Spinal cord (tissue), 10 donors: ENCODE results near the gene SORBS1. TPM values are rescaled to one million over a fixed set of nuclear protein-coding genes. Genes with fewer than 3 reads are reported as not detected.

Experiments used
- DNase-seq, 6 donors: peaks; one replicate each; pipeline versions ENCODE4 v3.0.0 to v3.0.0-alpha.2; 2013 to 2015; ENCODE audit warnings: low spot score in 6 of 6, low read depth in 4 of 6
- H3K27ac ChIP-seq: one replicate; pipeline ENCODE4 v1.5.1; 2013; ENCODE audit warnings: low read depth, low read length, control low read depth
- H3K27me3 ChIP-seq: one replicate; pipeline ENCODE4 v1.6.1; 2013; ENCODE audit warnings: low read length; ENCODE audit not compliant: control insufficient read depth, insufficient read depth
- H3K36me3 ChIP-seq: one replicate; pipeline ENCODE4 v1.6.1; 2013; ENCODE audit warnings: low read length; ENCODE audit not compliant: control insufficient read depth, insufficient read depth
- H3K4me1 ChIP-seq: one replicate; pipeline ENCODE4 v1.6.1; 2013; ENCODE audit warnings: low read length; ENCODE audit not compliant: control insufficient read depth, insufficient read depth
- H3K4me3 ChIP-seq: one replicate; pipeline ENCODE4 v1.5.1; 2013; ENCODE audit warnings: low read depth, low read length, control low read depth
- H3K9me3 ChIP-seq: one replicate; pipeline ENCODE4 v1.6.1; 2013; ENCODE audit warnings: low read length; ENCODE audit not compliant: control insufficient read depth, insufficient read depth
- WGBS: methylation state at CpG from one replicate; pipeline ENCODE4 v1.1.5; 2013; ENCODE audit warnings: missing lambda C conversion rate; ENCODE audit not compliant: insufficient coverage; 5-methylcytosine and 5-hydroxymethylcytosine counted together
- polyA plus RNA-seq, 2 donors: library from polyadenylated mRNA; unstranded; fragments of 120-200 nt; gene quantifications; one replicate each; pipeline ENCODE4 v1.2.1, GENCODE V29; 2013; ENCODE audit not compliant: insufficient read length in 2 of 2
- total RNA-seq, 2 donors: library from RNA; depleted of rRNA in 1 of 2; stranded (reverse); fragments of 120-200 nt in 1 of 2; fragments of >200 nt in 1 of 2; gene quantifications; one replicate each; pipeline versions ENCODE4 v1.2.3 to v1.2.4, GENCODE V29; 2013 to 2014
- donor health status: healthy.

SORBS1 gene
- total and polyA plus RNA-seq, 4 donors = 95.1 to 129 (median 100.0) TPM

DNA sequence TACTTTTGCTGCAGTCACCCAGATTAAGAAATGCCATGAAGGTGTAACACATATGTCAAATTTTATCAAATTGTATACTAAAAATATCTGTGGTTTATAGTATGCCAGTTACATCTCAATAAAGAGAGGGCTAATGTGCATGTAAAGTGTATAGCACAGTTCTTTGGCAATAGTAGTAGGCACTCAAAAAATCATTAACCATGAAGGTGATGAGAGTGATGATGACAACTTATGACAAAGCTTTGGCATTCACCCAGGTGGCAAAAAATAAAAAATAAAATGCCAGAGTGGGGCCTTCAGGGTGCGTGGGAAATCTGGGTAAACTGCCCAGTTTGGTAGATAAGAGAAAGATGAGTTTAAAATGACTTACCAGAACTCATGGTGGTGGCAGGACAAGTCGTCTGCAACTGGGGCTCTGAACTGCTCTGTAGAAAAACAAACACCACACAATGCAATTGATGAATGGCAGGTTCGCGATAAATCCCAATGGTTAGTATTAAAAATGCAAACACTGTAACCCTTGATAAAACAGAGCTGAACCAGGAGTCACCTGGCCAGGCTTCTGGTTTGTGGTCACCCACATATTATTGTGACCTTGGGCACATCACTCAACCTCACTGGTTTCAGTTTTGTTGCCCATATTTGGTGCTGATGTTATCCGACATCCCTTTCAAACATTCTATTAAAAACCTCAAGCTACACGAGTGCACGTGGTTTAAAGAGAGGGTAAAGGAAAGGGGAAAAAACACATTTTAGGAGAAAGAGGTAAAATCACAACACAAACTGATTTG is 120.2 kb downstream of the SORBS1 start:
- H3K27ac ChIP-seq = no peak overlapping the region
- H3K4me3 ChIP-seq = no peak overlapping the region
- WGBS = 83% methylated on average over 3 of the region's 7 CpGs
- DNase-seq = no peak
- H3K4me1 ChIP-seq = peaks cover 9% of the 10 kb centered on the region
- no peaks in the 10 kb centered on the region for H3K27me3 ChIP-seq
- peaks cover 12% of the 10 kb centered on the region for H3K36me3 ChIP-seq
- H3K9me3 ChIP-seq = no peaks in the 10 kb centered on the region

GRCh38 chr10:95440038-95440725 is 121.0 kb downstream of the SORBS1 start:
- Histone ChIP-seq H3K27me3 (no peaks in the 10 kb centered on the region), H3K27ac (no peak overlapping the region), H3K36me3 (peaks cover 19% of the 10 kb centered on the region), H3K4me1 (peaks cover 11% of the 10 kb centered on the region), H3K4me3 (no peak overlapping the region), H3K9me3 (no peaks in the 10 kb centered on the region)
- 100% methylated on average over 4 of the region's 6 CpGs for whole genome bisulfite sequencing
- no peak for DNase-seq

- H3K27ac ChIP-seq = no peak overlapping the region
- H3K27me3 ChIP-seq = no peaks in the 10 kb centered on the region
- no peak for DNase-seq
- H3K36me3 ChIP-seq = peaks cover 19% of the 10 kb centered on the region
- H3K9me3 ChIP-seq = no peaks in the 10 kb centered on the region
- no peak overlapping the region for H3K4me3 ChIP-seq
- WGBS = 100% methylated on average over 1 of the region's 2 CpGs
- peaks cover 21% of the 10 kb centered on the region for H3K4me1 ChIP-seq
These were observed 122.4 kb downstream of the SORBS1 start for GRCh38 chr10:95438781-95439180.

DNA sequence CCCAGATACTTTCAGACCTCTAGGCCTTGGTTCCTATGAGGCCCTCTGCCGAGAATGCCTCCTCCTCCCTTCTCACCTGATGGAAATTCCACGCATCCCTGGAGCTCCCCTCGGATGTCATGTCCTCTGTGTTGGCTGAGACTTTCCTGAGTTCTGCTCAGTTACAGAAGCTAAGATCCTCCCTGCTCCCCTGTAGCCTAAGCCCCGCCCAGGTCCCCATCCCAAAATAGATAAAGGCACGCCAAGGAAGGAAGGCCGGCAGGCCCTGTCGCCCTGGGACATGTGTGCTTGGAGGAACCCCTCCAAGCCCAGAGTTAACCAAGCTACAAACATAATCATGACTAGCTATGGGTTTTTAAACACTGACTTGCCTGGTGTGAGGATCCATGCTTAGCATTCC is 123.5 kb downstream of the SORBS1 start:
- no peak overlapping the region for H3K27ac ChIP-seq
- H3K36me3 ChIP-seq = peaks cover 19% of the 10 kb centered on the region
- H3K27me3 ChIP-seq = no peaks in the 10 kb centered on the region
- no peaks in the 10 kb centered on the region for H3K9me3 ChIP-seq
- DNase-seq = no peak
- H3K4me1 ChIP-seq = peaks cover 29% of the 10 kb centered on the region
- no peak overlapping the region for H3K4me3 ChIP-seq
- 89% methylated on average over 3 of the region's 7 CpGs for WGBS

DNA sequence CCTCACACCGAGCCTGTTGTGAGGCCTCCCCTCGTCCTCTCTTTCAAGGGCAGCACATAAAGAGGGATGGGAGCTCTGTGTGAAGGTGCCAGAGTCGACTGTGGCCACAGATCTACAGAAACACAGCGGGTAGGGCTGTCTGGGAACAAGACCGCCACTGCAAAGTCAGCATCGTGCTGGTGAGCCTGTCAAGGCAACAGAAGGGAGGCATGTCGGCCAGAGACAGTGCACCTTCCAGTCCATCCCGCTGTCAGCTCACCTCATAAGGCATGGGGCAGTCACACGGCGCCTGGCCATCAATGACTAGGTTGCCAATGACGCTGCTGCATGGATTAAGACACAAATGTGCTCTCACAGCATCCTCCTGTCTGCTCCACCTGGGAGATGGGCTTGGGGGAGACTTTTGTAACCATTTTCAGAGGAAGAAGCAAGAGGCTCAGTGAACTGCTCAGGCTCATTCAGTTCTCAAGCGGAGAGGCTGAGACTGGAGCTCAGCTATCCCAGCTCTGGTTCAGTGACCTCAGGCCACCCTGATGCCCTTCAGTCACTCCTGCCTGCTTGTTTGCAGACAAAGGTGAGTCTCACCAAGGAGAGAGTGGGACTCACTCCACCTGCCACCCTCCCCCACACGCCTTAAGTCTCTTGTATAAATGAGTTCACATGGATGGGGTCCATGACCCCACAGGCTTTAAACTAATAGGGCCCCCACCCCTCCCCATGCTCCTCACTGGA is 125.5 kb downstream of the SORBS1 start:
- Histone ChIP-seq H3K36me3 (peaks cover 27% of the 10 kb centered on the region), H3K9me3 (no peaks in the 10 kb centered on the region), H3K27me3 (no peaks in the 10 kb centered on the region), H3K27ac (no peak overlapping the region), H3K4me1 (peaks cover 34% of the 10 kb centered on the region), H3K4me3 (no peak overlapping the region)
- 86% methylated on average over 11 of the region's 13 CpGs for WGBS
- no peak for DNase-seq

- Histone ChIP-seq H3K27ac (no peak overlapping the region), H3K9me3 (no peaks in the 10 kb centered on the region), H3K4me1 (peaks cover 36% of the 10 kb centered on the region), H3K27me3 (no peaks in the 10 kb centered on the region), H3K36me3 (peaks cover 27% of the 10 kb centered on the region), H3K4me3 (no peak overlapping the region)
- no peak for DNase-seq
- WGBS = 69% methylated on average over 7 of the region's 9 CpGs
These were observed 126.6 kb downstream of the SORBS1 start for GRCh38 chr10:95434583-95434982.

- H3K4me3 ChIP-seq = no peak overlapping the region
- no peak for DNase-seq
- peaks cover 27% of the 10 kb centered on the region for H3K36me3 ChIP-seq
- no peak overlapping the region for H3K27ac ChIP-seq
- no peaks in the 10 kb centered on the region for H3K27me3 ChIP-seq
- WGBS = 76% methylated on average over 3 of the region's 4 CpGs
- H3K9me3 ChIP-seq = no peaks in the 10 kb centered on the region
- peaks cover 41% of the 10 kb centered on the region for H3K4me1 ChIP-seq
These were observed 129.2 kb downstream of the SORBS1 start for GRCh38 chr10:95431900-95432342.

DNA sequence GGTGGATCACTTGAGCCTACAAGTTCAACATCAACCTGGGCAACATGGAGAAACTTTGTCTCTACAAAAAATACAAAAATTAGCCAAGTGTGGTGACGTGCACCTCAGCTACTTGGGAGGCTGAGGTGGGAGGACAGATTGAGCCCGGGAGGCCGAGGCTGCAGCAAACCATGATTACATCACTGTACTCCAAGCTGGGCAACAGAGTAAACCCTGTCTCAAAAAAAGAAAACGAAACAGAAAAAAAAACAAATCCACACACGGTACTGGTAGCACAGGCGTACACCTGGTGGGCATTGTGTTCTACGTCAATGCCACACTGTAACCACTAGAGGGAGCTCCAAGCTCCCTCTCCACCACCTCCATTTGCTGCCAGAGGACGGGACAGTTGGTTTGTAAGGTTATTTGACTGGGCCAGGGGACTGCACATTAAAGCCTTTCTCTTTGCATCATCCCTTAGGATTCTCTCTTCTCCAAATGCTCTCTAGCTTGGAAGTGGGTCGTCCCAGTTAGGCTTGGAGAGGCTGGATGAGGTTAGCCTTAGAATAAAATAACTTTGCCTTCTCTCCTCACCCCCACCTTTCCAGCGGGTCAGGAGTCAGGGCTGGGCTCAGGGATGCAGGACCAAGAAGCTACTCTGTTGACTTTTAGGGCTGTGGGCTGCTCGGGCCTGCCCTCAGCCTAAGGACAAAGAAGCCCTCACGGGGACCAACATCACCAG is 130.8 kb downstream of the SORBS1 start:
- DNase-seq = peak in 3 of 6 donors; percentile 52 to 88 (median 87)
- no peak overlapping the region for H3K27ac ChIP-seq
- no peaks in the 10 kb centered on the region for H3K27me3 ChIP-seq
- peaks cover 36% of the 10 kb centered on the region for H3K4me1 ChIP-seq
- WGBS = 62% methylated on average over 5 of the region's 12 CpGs
- no peak overlapping the region for H3K4me3 ChIP-seq
- H3K9me3 ChIP-seq = no peaks in the 10 kb centered on the region
- H3K36me3 ChIP-seq = peaks cover 17% of the 10 kb centered on the region

GRCh38 chr10:95429639-95430038 is 131.5 kb downstream of the SORBS1 start:
- WGBS = 100% methylated on average over 2 of the region's 4 CpGs
- H3K36me3 ChIP-seq = peaks cover 16% of the 10 kb centered on the region

More at GRCh38 chr10:95429639-95430038, 131.5 kb downstream of the SORBS1 start:
- H3K4me1 ChIP-seq = peaks cover 28% of the 10 kb centered on the region
- no peaks in the 10 kb centered on the region for H3K27me3 ChIP-seq
- no peak overlapping the region for H3K4me3 ChIP-seq
- no peak overlapping the region for H3K27ac ChIP-seq
- H3K9me3 ChIP-seq = no peaks in the 10 kb centered on the region
- no peak for DNase-seq
